OCI-LY3 (cell line): ENCODE data around the gene KLK12.

Source experiments
- H2AFZ ChIP-seq: fragments of 200-600, 300-600 bp; shearing (Covaris generic); 2 replicates; pipeline ENCODE4 v1.6.0; 2014; ENCODE audit warnings: antibody characterized with exemption, low read depth, low read length
- H3K27ac ChIP-seq: fragments of 200-600, 300-600 bp; sonication (generic); 2 replicates; pipeline ENCODE4 v1.5.1; 2014; ENCODE audit warnings: mild to moderate bottlenecking, low read length, moderate library complexity, mixed read lengths
- H3K27me3 ChIP-seq: fragments of 200-600, 300-600 bp; sonication (generic); 2 replicates; pipeline ENCODE4 v1.6.1; 2014; ENCODE audit warnings: low read depth, low read length, mixed read lengths
- H3K36me3 ChIP-seq: fragments of 200-600, 300-600 bp; sonication (generic); replicated peaks from 2 replicates; pipeline ENCODE3; 2014; ENCODE audit warnings: low read depth, low read length, mixed read lengths
- H3K4me1 ChIP-seq: fragments of 300-600, 200-600 bp; sonication (generic); 2 replicates; pipeline ENCODE4 v1.6.1; 2014; ENCODE audit warnings: low read length, mixed read lengths
- H3K4me2 ChIP-seq: fragments of 200-600, 300-600 bp; sonication (generic); 2 replicates; pipeline ENCODE4 v1.6.1; 2014; ENCODE audit warnings: low read length, mixed read lengths
- H3K4me3 ChIP-seq: fragments of 300-600, 200-600 bp; sonication (generic); 2 replicates; pipeline ENCODE4 v1.5.1; 2014; ENCODE audit warnings: antibody characterized with exemption, mild to moderate bottlenecking, low read length, moderate library complexity
- H3K79me2 ChIP-seq: fragments of 300-600, 200-600 bp; shearing (Covaris generic); 2 replicates; pipeline ENCODE4 v1.6.1; 2014; ENCODE audit warnings: mild to moderate bottlenecking, low read length, mixed read lengths
- H3K9ac ChIP-seq: fragments of 300-600, 200-600 bp; shearing (Covaris generic); 2 replicates; pipeline ENCODE4 v1.6.0; 2014; ENCODE audit warnings: mild to moderate bottlenecking, low read length, moderate library complexity
- H3K9me3 ChIP-seq: fragments of 200-600, 300-600 bp; shearing (Covaris generic); 2 replicates; pipeline ENCODE4 v1.6.1; 2014; ENCODE audit warnings: low read length, mixed read lengths; ENCODE audit not compliant: insufficient read depth
- H4K20me1 ChIP-seq: fragments of 200-600, 300-600 bp; sonication (generic); 2 replicates; pipeline ENCODE4 v1.6.1; 2016; ENCODE audit warnings: low read length, mixed read lengths; ENCODE audit not compliant: insufficient read depth
- EZH2phosphoT487 ChIP-seq: fragments of 200-600 bp; shearing (Covaris generic); IDR thresholded peaks from 2 replicates; pipeline ENCODE4 v1.6.1; 2018; ENCODE audit warnings: antibody characterized with exemption, mixed run types, low read depth
- TF ChIP-seq, protein P1 (sequence below): fragments of 200-600, 300-600 bp; sonication (generic); IDR thresholded peaks from 2 replicates; pipeline ENCODE4 v1.5.1; 2014; ENCODE audit warnings: antibody characterized with exemption, low read length, low read depth

Gene KLK12

GRCh38 chr19:51015691-51016267 is 19.0 kb downstream of the KLK12 start:
- Histone ChIP-seq H3K4me3 (no peak overlapping the region), H3K9me3 (no peaks in the 10 kb centered on the region), H3K27ac (no peak overlapping the region), H3K36me3 (no peaks in the 10 kb centered on the region), H3K4me2 (no peak overlapping the region), H3K4me1 (no peaks in the 10 kb centered on the region), H2AFZ (no peak overlapping the region), H3K9ac (no peak overlapping the region), H3K27me3 (peaks cover 10% of the 10 kb centered on the region; the same call in 1 of the 2 replicates), H4K20me1 (no peaks in the 10 kb centered on the region), H3K79me2 (no peaks in the 10 kb centered on the region)
- TF ChIP-seq, protein P1, sequence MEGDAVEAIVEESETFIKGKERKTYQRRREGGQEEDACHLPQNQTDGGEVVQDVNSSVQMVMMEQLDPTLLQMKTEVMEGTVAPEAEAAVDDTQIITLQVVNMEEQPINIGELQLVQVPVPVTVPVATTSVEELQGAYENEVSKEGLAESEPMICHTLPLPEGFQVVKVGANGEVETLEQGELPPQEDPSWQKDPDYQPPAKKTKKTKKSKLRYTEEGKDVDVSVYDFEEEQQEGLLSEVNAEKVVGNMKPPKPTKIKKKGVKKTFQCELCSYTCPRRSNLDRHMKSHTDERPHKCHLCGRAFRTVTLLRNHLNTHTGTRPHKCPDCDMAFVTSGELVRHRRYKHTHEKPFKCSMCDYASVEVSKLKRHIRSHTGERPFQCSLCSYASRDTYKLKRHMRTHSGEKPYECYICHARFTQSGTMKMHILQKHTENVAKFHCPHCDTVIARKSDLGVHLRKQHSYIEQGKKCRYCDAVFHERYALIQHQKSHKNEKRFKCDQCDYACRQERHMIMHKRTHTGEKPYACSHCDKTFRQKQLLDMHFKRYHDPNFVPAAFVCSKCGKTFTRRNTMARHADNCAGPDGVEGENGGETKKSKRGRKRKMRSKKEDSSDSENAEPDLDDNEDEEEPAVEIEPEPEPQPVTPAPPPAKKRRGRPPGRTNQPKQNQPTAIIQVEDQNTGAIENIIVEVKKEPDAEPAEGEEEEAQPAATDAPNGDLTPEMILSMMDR: no peak
- TF ChIP-seq EZH2phosphoT487: no peak

DNA sequence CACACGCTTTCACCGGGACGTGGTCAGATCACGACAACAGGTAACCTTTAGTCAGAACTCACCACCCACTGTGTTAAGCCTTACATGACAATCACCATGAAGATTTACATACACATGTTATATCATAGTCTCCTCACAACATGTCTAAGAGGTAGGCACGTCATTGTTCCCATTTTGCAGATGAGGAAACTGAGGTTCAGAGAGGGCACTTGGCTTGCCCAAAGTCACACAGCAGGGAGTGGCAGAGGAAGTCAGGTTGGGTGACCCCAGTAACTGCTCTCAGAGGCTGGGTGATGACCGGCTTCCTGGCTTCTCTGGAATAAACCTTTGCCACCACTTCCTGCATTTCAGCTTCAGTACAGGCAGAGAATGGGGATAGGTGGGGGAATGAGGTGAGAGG is 20.6 kb downstream of the KLK12 start:
- Histone ChIP-seq H3K79me2 (no peaks in the 10 kb centered on the region), H3K4me3 (no peak overlapping the region), H3K4me2 (no peak overlapping the region), H4K20me1 (no peaks in the 10 kb centered on the region), H3K4me1 (no peaks in the 10 kb centered on the region), H3K36me3 (no peaks in the 10 kb centered on the region), H2AFZ (no peak overlapping the region), H3K27ac (no peak overlapping the region), H3K9me3 (no peaks in the 10 kb centered on the region), H3K27me3 (peaks cover 15% of the 10 kb centered on the region; the same call in 1 of the 2 replicates), H3K9ac (no peak overlapping the region)
- no peak for TF ChIP-seq EZH2phosphoT487
- TF ChIP-seq, protein P1: no peak

DNA sequence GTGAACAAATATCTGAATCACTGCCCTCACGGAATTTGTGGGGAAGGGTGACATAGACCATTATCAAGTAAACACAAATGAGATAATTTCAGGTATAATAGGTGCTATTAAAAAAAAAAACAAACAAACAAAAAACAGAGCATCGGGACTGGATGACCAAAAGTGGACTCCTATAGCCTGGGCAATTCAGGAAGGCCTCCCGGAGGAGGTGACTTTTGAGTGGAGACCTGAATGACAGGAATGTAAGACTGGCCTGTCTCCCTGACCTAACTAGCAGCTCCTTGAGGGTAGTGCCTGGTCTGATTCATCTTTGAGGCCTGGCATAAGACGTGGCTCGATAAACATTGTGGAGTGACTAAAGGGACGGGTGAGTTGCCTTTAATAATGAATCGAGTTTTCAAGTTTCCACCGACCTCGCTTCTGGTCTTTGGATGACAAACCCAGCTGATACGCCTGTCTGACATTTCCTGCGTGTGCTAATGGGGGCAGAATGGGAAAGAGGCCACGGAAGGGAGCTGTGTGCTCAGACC is 22.1 kb downstream of the KLK12 start:
- no peaks in the 10 kb centered on the region for H3K36me3 ChIP-seq
- no peak overlapping the region for H2AFZ ChIP-seq
- peaks cover 19% of the 10 kb centered on the region; the same call in 1 of the 2 replicates for H3K27me3 ChIP-seq
- H3K9ac ChIP-seq: no peak overlapping the region
- no peaks in the 10 kb centered on the region for H3K4me1 ChIP-seq
- TF ChIP-seq, protein P1: no peak
- no peak for TF ChIP-seq EZH2phosphoT487
- H3K79me2 ChIP-seq: no peaks in the 10 kb centered on the region
- no peak overlapping the region for H3K4me2 ChIP-seq
- H3K27ac ChIP-seq: no peak overlapping the region
- H3K4me3 ChIP-seq: no peak overlapping the region
- H4K20me1 ChIP-seq: no peaks in the 10 kb centered on the region
- H3K9me3 ChIP-seq: no peaks in the 10 kb centered on the region

DNA sequence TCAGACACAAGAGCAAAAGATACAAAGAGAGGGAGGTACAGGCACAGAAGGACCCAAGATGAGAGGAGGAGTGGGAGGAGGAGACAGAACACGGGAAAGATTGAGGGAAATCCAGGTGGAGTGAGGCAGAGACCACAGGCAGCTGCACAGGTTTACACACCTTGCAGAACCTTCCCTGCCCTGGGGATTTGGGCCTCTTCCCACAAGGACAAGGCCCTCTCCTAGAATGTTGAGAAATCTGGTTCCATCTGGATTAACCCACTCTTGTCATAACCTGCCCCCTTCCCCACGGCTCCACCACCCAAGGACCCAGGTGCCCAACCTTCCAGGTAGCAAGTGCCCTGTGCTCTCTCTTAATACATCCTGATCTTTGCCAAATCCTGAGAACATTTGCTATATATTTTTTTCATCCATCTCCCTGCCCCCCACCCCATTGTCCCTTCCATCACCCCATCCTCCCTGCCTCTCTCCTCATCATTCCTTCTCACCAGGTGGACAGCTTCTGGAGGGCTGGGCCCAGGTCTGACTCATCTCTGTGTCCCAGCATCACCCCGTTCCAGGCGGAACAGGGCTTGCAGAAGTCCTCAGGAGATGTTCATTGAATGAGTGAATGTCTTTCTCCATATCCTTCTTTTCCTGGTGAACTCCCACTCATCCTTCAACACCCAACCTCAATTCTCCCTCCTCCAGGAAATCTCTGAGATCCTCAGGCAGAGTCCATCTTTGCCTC is 24.6 kb downstream of the KLK12 start:
- Histone ChIP-seq H3K9me3 (no peaks in the 10 kb centered on the region), H3K4me3 (no peak overlapping the region), H3K36me3 (no peaks in the 10 kb centered on the region), H3K4me2 (no peak overlapping the region), H3K4me1 (no peaks in the 10 kb centered on the region), H3K27ac (no peak overlapping the region), H3K79me2 (no peaks in the 10 kb centered on the region), H4K20me1 (no peaks in the 10 kb centered on the region), H2AFZ (no peak overlapping the region), H3K27me3 (peaks cover 27% of the 10 kb centered on the region; the same call in 1 of the 2 replicates), H3K9ac (no peak overlapping the region)
- TF ChIP-seq, protein P1: no peak
- no peak for TF ChIP-seq EZH2phosphoT487
